ENCODE measurements around the gene SLC30A2.

The SLC30A2 gene

DNA sequence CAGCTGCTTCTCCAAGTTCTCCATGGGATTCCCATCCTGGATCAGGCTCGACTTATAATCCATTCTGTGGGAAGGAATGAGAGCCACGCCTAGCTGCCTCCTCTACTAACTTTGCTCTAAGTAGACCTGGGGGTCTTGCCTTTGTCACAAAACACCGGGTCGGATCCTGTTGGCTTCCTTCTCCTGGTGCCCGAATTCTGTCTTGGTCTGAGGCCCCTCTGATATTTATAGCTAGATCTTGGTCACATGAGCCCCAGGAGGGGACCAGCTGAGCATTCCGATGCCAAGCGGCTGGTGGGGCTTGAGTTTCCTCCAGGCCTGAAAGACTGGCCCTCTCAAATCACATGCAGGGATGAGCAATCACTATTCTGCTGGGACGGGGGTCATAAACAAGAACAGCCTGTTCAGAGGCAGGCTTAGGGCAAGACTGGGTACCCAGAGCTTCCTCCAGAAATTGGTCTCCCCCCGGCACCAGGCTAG is 21.6 kb upstream of the SLC30A2 start, which contains the start of gene TRIM63:
Gene TRIM63, minus strand, starts transcription at position 199 of the 480 bp plus-strand sequence. Its CDS starts 136 bp downstream, at position 63.
- DNase-seq = no peak

DNA sequence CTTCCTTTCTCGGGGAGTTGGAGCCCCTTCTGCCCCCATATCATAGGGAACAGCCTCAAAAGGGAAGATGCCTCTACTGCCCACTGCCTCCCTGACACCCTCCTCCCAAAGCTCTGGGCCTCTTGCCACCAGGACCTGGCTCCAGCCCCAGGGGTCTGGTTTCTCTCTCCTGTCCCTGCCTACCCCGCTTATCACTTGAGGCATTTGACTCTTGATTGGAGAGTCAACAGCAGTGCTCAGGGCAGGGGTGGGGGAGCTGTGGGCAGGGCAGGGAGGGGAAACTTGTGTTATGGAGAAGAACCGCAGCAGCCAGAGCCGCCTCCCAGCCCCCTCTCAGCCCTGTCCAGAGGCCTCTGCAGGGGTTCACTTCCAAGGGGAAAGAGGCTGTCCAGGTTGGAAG is 20.9 kb upstream of the SLC30A2 start:
- DNase-seq = no peak

DNA sequence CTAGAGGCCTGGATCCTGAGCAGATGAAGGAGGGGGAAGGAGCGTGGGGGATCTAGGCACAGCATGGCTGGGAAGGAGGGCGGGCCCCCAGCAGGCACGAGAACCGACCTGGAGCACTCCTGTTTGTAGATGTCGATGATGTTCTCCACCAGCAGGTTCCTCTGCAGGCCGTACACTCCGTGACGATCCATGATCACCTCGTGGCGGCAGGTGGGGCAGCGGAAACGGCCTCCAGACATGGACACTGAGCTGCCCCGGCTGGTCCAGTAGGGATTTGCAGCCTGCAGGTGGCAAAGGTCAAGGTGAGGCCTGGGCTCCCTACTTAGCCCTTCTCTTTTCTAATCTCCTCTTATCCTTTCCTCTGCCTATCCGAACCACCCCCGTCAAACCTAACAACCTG is 20.2 kb upstream of the SLC30A2 start:
- no peak for DNase-seq

DNA sequence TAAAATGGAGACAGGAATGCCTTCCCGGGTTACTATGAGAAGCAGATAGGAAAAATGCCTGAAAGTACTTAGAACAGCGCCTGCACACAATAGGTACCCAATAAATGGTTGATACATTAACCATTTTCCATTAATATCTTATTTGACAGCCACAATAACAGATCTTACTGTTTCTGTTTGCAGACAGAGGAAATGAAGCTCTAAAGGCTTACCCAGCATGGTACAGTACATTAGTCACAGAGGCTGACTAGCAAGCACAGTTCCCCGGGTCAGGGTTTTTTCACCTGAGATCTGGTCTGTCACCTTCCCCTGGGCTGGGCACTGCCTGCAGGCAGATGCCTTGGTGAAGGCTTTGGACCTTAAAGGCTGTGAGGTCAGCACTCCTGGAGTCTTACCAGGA is 18.6 kb upstream of the SLC30A2 start:
- DNase-seq = no peak

DNA sequence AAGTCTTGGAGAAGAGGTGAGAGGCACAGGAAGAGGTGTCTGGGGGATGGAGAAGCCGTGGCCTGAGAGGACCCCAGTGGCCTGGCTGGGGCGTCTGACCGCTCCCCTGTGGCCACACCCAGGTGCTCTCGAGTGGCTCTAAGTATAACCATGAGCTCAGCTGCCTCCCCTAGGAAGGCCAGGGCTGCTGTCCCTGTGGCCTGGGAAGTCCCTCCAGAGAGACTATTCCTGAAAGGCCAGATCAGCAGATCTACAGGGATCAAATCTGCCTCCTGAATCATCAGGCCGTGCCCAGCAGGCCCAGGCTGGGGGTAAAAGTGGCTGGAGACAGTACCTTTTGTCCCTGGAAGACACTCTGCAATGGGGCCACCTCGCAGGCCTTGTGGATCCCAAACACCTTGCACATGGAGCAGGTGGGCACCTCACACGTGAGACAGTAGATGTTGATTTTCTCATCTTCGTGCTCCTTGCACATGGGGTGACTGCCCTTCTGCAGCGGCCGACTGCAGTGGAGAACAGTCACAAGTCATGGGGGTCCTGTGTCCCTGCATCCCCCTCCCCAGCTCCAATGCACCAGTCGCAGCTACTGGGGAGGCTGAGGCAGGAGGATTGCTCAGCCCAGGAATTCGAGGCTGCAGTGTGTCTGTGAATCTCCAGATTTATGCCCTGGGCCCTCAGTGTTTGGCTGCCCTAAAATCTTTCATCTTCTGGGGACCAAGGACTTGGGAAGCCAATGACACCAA is 15.1 kb upstream of the SLC30A2 start:
- DNase-seq = no peak

DNA sequence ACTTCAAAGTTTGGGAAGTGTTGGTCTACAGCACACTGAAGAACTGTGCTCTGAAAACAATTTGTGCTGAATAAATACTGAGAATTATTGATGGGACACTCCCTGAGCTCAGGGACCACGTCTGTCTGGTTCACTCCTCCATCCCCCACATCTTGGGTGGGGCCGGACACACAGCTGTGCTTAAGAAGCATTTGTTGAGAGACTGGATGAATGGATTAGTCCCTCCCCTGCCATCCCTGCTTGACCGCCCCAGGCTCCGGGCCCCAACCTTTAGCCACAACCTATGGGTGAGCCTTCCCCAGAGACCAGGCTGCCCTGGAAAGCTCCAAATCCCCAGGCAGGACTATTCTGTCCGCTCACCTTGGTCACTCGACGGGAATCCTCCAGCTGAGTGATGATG is 14.0 kb upstream of the SLC30A2 start:
- no peak for DNase-seq

DNA sequence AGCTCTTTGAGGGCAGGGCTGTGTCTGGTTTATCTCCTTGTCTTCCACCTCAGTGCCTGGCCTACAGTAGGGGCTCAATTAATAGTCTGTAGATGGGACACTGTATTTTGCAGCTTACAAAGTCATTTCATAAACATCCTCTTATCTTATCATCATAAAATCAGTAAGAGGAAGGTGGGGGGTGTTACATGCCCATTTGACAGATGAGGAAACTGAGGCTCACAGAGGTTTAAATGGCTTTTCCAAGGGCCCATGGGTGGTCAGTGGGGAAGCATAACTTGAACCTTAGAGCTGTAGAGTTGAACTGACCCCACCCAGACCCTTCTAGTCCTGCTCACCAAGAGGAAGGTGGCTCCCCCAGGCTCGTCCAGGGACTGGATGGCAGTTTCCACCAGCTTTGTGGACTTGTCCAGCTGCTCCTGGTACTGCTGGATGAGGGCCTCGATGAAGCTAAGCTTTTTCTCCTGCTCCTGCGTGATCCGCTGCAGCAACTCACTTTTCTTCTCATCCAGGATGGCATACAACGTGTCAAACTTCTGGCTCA is 12.2 kb upstream of the SLC30A2 start:
- DNase-seq = no peak

DNA sequence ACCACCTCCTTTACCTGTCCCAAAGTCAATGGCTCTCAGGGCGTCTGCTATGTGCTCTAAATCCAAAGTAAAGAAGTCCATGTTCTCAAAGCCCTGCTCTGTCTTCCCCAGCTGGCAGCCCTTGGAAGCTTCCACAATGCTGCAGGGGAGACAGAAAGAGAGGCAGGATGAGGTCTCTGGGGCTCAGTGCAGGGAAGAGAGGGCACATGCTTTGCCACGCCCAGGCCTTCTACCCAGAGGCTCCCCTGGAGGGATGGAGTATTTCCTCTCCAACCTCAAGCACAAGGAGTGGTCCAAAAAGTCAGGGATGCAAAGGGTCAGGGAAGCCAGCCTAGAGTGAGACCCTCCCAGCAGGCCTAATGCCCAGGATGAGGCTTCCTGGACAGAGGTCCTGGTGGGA is 11.3 kb upstream of the SLC30A2 start:
- DNase-seq = no peak

DNA sequence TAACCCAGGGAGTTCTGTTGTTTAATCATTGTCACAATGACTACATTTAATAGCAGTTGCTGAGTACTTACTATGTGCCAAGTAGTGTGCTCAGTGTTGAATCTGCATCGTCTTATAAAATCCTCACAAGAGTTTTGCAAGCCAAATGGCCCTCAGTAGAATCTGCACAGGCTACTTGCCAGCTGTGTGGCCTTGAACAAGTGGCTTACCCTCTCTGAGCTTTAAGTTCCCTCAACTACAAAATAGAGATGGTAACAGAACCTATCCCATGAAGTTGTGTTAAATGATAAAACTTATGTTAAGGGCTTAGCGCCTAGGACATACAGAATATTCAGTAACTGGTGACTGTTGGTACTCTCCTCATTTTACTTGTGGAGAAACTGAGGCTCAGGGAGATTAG is 9.1 kb upstream of the SLC30A2 start:
- no peak for DNase-seq

DNA sequence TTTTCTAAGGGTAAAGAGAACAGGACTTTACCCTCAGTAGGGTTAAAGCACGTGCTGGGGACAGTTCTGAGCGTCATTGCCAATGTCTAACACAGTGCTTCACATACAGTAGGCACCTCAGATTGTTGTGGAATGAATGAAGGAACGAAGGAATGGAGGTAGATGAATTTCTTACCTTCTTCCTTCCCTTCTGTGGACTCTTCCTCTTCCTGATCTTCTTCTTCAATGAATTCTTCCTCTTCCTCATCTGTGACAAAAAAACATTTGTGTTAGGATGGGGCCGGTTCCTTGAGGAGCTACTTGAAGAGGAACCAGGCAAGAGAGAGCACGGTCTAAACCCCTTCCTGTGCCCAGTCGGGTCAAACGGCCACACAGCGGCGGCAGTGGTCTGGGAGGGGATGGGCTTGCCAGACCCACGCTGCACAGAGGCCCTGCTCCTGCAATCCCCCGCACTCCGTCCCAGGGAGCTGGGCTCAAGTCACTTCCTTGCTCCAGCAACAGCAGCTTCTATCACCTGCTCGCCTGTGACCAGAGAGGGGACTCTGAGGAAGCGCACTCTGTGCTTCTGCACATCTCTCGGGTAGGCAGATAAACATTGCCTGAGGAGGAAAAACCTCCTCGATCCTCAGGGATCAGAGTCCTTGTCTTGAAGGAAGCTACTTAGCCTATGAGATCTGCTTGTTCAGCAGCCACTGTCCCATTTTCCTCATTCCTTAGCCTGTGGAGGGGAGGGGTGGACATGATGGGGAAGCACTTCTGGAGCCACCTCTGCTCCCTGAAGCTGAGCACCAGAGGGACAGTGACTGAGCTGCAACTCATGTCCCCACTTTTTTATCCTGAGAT is 8.0 kb upstream of the SLC30A2 start:
- no peak for DNase-seq

DNA sequence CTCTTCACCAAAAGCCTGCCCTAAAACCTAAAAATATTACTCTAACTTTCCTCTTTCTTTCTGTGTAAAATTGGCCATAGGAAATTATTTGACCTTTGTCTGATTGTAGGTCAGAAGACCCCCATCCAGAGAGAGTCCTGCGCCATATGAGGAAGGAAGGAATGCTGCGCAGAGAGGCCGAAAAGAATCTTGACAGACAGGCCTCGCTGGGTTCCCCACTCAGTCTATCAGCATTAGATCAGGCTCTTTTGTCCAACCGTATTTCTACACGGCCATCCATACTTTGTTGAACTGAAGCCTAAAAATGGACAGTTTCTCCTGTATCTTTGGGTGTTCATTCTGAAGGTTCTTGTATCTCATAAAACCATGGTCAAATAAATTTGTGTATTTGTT is 4.3 kb upstream of the SLC30A2 start:
- DNase-seq = no peak

DNA sequence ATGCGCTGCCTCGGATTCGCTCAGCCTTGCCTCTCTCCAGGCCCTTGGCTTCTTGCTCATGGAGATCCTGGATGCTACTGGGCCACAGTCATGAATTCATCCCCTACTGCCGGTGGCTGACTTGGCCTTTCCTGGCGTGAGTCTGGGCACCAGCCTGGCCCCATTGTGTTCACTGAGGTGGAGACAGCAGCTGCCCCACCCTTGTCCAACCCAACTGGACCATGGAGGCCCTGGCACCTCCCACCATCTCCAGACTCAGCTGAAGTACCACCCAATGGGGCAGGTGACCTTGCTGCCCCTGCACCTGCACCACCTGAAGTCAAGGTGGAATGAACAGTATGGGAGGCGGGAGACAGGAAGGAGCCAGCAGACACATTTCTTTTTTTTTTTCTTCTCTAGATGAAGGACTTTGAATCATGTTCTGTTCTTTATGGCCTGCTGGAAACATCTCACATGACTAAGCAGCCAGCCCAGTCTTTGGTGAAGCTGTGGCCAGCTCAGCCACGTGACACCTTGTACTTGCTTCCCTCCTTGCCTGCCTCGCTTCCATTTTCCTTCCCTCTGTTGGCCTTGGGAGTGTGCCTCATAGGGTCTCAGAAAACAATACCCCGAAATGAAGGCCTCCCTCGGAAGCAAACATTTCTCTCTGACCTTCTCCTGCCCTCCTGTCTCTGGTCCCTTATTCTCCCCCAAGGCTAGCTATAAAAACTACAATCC is 3.8 kb upstream of the SLC30A2 start:
- DNase-seq = no peak

DNA sequence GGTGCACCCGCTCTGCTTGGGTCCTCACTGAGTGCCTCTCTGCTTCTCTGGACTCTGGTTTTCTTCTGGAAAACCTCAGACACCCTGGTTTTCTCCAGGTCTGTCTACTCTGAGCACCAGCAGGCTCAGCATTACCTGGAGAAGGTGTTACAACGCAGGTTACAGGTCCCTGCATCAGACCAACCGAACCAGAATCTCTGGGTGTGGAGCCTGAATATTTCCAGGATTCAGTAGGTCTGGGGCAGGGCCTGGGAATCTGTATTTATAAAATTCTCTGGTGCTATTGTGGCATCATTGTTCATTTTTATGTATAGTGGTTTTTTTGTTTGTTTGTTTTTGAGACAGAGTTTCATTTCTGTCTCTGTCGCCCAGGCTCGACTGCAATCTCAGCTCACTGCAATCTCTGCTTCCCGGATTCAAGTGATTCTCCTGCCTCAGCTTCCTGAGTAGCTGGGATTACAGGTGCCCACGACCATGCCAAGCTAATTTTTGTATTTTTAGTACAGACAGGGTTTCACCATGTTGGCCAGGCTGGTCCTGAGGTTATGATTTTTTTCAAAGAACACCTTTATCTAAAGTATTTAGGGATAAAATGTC is 1.5 kb upstream of the SLC30A2 start:
- no peak for DNase-seq

DNA sequence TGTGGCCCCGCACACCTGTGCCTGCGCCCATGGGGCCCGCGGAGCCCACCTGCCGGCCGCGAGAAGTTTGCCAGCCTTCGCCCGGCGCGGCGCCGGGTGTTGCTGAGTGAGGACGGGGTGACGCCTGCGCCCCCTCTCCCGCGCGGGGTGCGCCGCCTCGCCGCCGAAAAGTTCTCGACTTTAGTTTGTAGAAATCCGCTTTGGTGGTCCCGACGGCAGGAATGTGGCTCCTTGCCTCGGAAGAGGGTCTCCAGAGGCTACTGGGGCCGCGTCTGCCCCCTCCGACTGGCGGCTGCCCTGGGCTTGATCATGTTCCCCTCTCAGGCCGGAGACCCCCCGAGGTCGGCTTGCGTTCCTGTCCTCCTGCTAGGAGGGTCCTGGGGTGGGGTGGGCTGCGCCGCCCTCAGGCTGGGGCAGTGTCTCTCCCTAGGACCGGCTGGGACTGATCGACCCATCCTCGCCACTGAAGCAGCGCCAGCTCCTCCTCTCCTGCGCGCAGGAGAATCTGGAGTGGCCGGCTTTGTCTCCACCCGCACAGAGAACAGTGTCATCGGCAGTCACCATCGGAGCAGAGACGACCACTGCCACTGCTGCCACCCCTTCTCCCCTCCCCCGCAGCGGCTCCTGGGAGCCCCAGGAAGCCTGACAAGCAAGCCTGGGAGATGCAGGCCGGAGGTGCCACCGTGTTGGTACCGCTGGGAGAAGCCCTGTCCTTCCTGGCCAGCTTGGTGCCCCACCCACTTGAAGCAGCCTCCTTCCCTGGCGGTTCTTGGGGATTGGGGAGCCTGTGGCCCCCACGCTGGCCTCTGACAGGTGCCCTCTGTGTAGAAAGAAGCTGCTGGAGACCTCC is 553 bp upstream of the SLC30A2 start:
- no peak for DNase-seq

DNA sequence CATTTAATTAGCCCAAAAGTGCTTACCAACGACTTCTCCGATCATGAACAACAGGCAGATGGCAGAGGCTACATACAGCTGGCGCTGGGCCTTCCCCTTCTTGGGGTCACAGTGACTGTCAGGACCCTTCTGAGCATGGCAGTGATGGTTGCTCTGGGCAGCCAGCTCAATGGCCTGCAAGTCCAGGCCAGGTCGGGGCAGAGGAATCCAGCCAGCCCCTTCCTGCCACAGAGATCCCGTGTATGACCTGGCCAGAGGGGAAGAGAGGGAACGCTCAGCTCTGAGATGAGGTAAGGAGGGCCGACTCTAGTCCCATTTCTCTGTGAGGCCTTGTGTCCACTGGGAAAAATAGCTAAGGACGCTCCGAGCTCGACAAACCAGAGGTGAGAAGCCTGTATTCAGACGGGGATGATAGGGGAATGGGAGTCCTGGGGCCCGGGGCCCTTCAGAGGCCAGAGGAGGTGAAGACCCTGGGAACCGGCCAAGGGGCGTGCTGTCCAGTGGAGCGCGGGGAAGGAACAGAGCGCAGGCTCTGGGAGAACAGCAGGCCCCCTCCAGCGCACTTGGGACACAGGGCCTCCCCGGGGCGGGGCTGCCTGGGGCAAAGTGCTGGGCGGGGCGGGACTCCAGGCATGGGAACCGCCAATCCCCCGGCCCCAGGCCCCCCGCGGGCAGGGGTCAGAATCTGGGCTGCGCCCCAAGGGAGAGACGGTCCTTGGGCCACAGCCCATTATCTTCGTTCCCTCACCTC is 772 bp downstream of the SLC30A2 start:
- DNase-seq = no peak

DNA sequence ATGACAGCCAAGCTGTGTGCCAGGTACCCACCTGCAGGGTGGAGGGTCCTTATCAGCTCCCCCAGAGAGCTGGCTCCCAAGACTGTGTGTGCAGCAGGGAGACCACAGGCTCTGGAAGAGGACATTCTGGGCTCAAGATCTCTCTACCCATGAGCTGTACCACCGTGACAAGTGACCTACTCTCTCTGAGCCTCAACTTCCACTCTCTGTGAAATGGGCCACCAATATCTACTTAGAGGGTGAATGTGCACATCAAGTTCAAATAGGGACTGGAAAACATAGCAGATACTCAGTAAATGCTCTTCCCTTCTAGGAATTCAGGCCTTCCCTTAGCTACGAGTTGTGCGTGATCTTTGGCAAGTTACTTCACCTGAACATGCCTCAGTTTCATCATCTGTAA is 1.5 kb downstream of the SLC30A2 start:
- DNase-seq = no peak

DNA sequence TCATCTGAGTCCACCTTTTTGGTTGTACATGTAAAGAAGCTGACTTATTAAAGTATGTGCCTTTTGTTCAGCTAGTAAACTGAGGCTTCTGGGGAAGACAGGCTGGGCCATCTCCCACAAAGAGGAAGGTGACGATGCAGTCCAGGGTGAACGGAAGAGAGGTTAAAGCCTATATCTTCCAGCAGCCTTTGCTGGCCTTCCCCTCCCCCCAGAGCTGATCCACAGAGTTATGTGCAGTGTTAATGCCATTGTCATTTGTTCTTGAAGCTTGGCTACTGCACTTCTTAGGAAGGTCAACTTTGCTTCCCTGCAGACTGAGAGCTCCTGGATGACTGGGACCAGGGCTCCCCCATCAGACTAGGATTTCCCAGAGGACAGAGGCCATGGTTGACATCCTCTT is 2.2 kb downstream of the SLC30A2 start:
- DNase-seq = no peak

DNA sequence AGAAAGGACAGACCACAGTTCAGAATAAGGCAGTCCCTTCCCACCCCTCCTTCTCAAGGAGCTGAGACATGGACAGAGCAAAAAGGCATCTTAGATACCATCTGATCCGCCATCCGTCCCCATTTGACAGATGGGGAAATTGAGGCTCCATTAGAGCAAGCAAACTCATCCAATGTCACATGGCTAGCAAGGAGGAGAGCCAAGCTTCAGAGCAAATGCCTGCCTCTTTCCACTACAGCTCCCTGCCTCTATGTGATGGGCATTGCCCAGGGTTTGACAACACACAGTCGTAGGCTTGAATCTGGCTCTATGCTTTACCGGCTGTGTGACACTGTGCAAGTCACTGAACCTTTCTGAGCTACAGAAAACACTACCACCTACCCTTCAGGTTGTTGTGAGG is 3.9 kb downstream of the SLC30A2 start:
- DNase-seq = no peak

DNA sequence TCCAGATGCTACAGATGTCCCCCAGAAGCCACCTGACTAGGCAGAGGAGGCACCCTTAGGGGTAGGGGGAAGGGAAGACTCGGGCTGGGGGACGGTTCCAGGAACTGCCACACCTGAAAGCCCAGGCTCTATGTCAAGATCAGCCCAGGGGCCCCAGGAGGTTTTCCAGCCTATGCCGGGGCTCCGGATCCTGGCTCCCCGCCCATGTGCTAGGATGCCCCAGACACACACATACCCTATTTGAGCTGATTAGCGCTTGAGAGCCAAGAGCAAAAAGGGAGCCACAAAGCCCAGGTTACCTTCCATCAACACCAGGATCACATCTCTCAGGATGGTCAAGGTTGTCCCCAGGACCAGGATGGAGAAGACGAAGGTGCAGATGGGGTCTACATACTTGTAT is 4.5 kb downstream of the SLC30A2 start:
- DNase-seq = no peak

DNA sequence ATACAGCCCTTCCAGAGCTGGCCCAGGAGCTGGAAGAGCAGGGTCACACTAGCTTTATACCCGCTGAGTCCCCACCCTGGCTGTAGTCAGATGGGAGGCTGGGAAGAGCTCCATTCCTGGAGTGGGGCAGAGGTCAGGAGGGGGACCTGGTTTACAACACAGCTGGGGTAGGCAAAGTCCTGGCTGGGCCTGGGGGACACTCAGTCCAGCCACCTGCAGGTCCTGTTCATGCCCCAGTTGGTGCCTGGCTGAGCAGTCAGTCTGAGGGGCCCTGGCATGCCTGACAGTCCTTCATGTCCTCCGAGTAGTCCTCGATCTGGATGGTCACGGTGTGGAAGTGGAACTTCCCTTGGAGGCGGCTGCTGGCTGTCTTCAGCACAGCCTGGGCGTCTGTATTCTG is 7.0 kb downstream of the SLC30A2 start:
- DNase-seq = no peak

DNA sequence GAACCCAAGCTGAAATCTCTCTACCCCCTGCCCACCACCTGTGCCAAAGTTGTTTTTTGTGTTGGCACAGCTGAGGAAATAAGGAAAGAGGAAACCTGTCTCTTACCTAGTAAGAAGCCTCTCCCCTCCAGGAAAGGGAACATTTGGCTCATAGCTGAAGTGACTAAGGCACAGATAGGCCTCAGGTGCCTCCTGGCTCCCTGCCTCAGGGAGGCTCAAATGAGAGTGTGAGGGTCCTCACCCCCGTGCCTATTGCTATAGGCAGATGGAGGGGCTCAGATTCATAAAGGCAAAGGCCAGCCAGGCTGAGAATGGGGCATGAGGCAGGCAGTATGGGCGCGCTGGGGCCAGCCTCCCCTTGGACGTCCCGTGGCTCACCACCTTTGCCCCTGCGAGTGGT is 7.4 kb downstream of the SLC30A2 start:
- no peak for DNase-seq
